Measurements from ENCODE around the gene SLC13A3.

The SLC13A3 gene

GRCh38 chr20:46543033-46543432, 108.2 kb downstream of the SLC13A3 start:
- no peaks in the 10 kb centered on the region for H3F3A ChIP-seq (ENCODE audit: insufficient read depth, low read length)
- H2AFZ ChIP-seq (ENCODE audit: low read length) = no peak overlapping the region
- no peaks in the 10 kb centered on the region for H4K20me1 ChIP-seq (ENCODE audit: insufficient read depth, low read length)
- no peak overlapping the region for H3K4me3 ChIP-seq (ENCODE audit: low read depth, low read length, poor library complexity, severe bottlenecking)
- H3K9me3 ChIP-seq (ENCODE audit: low read length) = no peaks in the 10 kb centered on the region
- no peaks in the 10 kb centered on the region for H3K36me3 ChIP-seq (ENCODE audit: insufficient read depth, low read length)
- H3K9me2 ChIP-seq (ENCODE audit: low read depth, low read length) = no peaks in the 10 kb centered on the region
- H3K4me1 ChIP-seq (ENCODE audit: insufficient read depth, low read length, severe bottlenecking) = no peaks in the 10 kb centered on the region
- no peak overlapping the region for H3K4me2 ChIP-seq (ENCODE audit: low read length)
- TF ChIP-seq EZH2 (IDR thresholded peaks at IDR 0.05; ENCODE audit: borderline replicate concordance, low read length) (no peak), CTCF (IDR thresholded peaks at IDR 0.05; ENCODE audit: low read length) (no peak)
- H3K9ac ChIP-seq (ENCODE audit: low read length) = no peak overlapping the region
- H3K79me2 ChIP-seq (ENCODE audit: insufficient read depth, low read length) = no peaks in the 10 kb centered on the region
- no peaks in the 10 kb centered on the region for H3K27me3 ChIP-seq (ENCODE audit: insufficient read depth, low read length)
- no peak overlapping the region for H3K27ac ChIP-seq (ENCODE audit: low read depth, low read length, poor library complexity, severe bottlenecking)

- H3K9ac ChIP-seq (ENCODE audit: low read length) = no peak overlapping the region
Measured at GRCh38 chr20:46541229-46541935, 109.9 kb downstream of the SLC13A3 start.

GRCh38 chr20:46539113-46539512, 112.1 kb downstream of the SLC13A3 start:
- H3K4me1 ChIP-seq (ENCODE audit: insufficient read depth, low read length, severe bottlenecking) = no peaks in the 10 kb centered on the region
- no peak overlapping the region for H3K4me3 ChIP-seq (ENCODE audit: low read depth, low read length, poor library complexity, severe bottlenecking)
- no peak overlapping the region for H3K9ac ChIP-seq (ENCODE audit: low read length)

More at GRCh38 chr20:46541229-46541935, 109.9 kb downstream of the SLC13A3 start:
- Histone ChIP-seq H3K79me2 (ENCODE audit: insufficient read depth, low read length) (no peaks in the 10 kb centered on the region), H3K9me2 (ENCODE audit: low read depth, low read length) (no peaks in the 10 kb centered on the region), H3K4me1 (ENCODE audit: insufficient read depth, low read length, severe bottlenecking) (no peaks in the 10 kb centered on the region), H3K27ac (ENCODE audit: low read depth, low read length, poor library complexity, severe bottlenecking) (no peak overlapping the region), H3K9me3 (ENCODE audit: low read length) (no peaks in the 10 kb centered on the region), H2AFZ (ENCODE audit: low read length) (no peak overlapping the region), H3K4me3 (ENCODE audit: low read depth, low read length, poor library complexity, severe bottlenecking) (no peak overlapping the region), H4K20me1 (ENCODE audit: insufficient read depth, low read length) (no peaks in the 10 kb centered on the region), H3K4me2 (ENCODE audit: low read length) (no peak overlapping the region), H3F3A (ENCODE audit: insufficient read depth, low read length) (no peaks in the 10 kb centered on the region), H3K27me3 (ENCODE audit: insufficient read depth, low read length) (no peaks in the 10 kb centered on the region), H3K36me3 (ENCODE audit: insufficient read depth, low read length) (no peaks in the 10 kb centered on the region)
- TF ChIP-seq CTCF (IDR thresholded peaks at IDR 0.05; ENCODE audit: low read length) = no peak
- TF ChIP-seq EZH2 (IDR thresholded peaks at IDR 0.05; ENCODE audit: borderline replicate concordance, low read length) = no peak

More at GRCh38 chr20:46539113-46539512, 112.1 kb downstream of the SLC13A3 start:
- TF ChIP-seq CTCF (IDR thresholded peaks at IDR 0.05; ENCODE audit: low read length) (no peak), EZH2 (IDR thresholded peaks at IDR 0.05; ENCODE audit: borderline replicate concordance, low read length) (no peak)
- no peaks in the 10 kb centered on the region for H3K79me2 ChIP-seq (ENCODE audit: insufficient read depth, low read length)
- H3K27me3 ChIP-seq (ENCODE audit: insufficient read depth, low read length) = no peaks in the 10 kb centered on the region
- no peaks in the 10 kb centered on the region for H3K9me2 ChIP-seq (ENCODE audit: low read depth, low read length)
- no peaks in the 10 kb centered on the region for H4K20me1 ChIP-seq (ENCODE audit: insufficient read depth, low read length)
- no peaks in the 10 kb centered on the region for H3K36me3 ChIP-seq (ENCODE audit: insufficient read depth, low read length)
- H3K4me2 ChIP-seq (ENCODE audit: low read length) = no peak overlapping the region
- H3K27ac ChIP-seq (ENCODE audit: low read depth, low read length, poor library complexity, severe bottlenecking) = no peak overlapping the region
- no peaks in the 10 kb centered on the region for H3F3A ChIP-seq (ENCODE audit: insufficient read depth, low read length)
- no peak overlapping the region for H2AFZ ChIP-seq (ENCODE audit: low read length)
- no peaks in the 10 kb centered on the region for H3K9me3 ChIP-seq (ENCODE audit: low read length)

Measured in OCI-LY1 (cell line).